IPS-NIHi7 (cell line): Measurements from ENCODE around the gene RNF214.
"Not testable (repeated sequence)": the region's sequence is repeated elsewhere in the genome, so short reads cannot be mapped to it uniquely, and the experiment has no call there.

Source experiments
- DNase-seq: peaks from one replicate; pipeline ENCODE4 v3.0.0; 2012; ENCODE audit warnings: mixed read lengths; ENCODE audit errors: extremely low spot score

RNF214 gene

DNA sequence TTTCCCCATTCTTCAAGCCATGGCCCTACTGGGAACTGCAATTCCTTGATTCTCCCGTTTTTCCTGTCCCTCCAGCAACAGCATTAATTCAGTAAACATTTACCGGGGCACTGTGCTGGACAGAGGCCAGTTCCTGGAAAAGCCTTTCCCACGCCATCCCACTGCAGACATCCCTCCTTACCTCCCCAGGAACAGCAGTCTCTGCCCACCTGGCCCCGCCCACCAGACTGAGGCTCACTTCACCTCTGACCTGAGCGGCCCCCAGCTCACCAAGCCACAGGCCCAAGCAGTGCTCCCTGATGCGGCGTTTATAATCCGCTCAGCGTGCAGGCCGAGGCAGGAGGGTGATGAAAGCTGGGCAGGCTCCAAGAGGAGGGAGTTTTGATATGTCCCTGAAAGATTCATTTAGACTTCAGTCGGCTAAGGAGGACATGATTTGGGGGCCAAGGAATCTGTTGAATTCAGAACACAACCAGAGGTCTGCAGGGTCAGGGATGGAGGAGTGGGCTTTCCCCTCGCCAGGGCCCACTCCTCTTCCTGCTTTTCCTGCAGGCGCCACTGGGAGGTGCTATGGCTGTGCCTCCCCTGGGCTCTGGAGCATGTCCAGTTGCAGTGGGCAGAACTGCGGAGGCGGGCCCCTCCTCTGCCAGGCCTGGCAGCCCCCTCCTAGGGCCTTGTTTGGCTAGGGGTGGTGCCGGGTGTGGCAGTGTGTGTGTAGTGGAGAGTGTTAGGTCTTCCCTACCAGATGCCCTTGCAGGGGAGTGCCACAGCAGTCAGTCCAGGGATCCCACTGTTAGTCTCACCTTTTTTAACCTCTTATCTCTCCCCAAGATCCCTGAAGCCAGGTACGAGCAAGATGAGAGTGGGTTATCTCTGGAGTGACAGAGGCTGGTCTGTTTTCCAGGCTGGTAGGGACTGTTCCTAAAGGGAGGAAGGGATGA lies 34.7 kb upstream of the RNF214 start:
- peak; percentile 87 for DNase-seq

DNA sequence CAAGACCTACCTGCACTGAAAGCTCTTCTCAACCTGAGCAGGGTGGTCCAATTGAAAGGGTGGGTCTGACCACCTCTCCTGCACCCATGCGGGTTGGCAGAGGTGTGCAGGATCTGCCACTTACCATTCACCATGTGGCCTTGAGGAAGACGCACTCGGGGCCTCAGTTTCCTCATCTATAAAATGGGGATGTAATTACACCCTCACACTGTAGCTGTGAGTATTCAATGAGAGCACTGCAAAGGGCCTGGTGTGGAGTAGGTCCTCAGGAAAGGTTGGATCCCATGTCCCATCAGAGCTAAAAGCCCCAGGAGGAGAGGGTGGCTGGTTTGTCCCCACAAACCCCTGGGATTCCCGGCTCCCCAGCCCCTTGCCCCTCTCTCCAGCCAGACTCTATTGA lies 33.9 kb upstream of the RNF214 start:
- no peak for DNase-seq

- DNase-seq = peak; percentile 92
Observed at GRCh38 chr11:117199053-117199915, 33.2 kb upstream of the RNF214 start, which contains the start of gene TAGLN. TAGLN (plus strand) TSS chr11:117199370; CDS start chr11:117203014, 3,644 bp downstream.

DNA sequence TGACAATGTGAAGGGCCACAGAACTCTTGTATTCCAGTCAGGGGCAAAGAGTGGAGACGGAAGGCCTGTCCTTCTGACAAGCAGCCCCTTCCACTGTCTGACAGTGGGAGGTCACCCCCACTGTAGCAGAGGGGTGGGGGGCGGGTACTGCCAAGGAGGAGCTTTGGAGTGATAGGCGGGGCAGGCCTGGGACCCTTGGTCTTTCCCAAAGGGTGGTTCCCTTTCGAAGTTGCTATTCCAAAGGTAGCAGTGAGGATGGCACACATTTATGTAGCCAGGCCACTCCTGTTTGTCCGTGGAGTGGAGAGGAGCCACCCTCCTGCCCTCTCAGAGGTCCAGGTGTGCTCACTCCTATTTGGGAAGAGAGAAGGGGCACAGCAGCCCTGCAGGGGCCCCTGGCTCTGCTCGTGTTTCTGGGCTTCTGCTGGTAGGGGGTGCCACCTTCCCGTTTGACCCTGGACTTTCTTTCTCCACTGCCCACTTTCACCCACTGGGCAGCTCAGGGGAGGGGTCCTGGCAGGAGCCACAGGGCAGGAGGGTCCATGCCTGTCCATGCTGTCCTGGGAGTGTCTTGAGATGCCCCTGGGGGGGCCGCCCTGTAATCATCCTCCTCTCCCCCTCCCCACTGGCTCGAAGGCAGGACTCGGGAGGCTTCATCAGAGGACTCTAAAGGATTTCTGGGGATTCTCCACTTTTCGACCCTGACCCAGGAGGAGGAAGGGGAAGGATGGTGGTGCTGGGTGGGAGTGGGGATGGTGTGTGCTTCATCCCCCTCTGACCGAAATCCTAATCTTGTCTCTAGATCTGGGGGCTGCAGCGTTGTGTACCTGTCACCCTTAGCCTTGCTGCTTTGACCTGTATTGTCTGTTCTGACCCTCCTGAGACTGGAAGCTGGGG lies 32.3 kb upstream of the RNF214 start:
- DNase-seq = no peak

GRCh38 chr11:117200813-117201657 lies 31.4 kb upstream of the RNF214 start:
- no peak for DNase-seq

GRCh38 chr11:117201658-117202305 lies 30.7 kb upstream of the RNF214 start:
- no peak for DNase-seq

DNA sequence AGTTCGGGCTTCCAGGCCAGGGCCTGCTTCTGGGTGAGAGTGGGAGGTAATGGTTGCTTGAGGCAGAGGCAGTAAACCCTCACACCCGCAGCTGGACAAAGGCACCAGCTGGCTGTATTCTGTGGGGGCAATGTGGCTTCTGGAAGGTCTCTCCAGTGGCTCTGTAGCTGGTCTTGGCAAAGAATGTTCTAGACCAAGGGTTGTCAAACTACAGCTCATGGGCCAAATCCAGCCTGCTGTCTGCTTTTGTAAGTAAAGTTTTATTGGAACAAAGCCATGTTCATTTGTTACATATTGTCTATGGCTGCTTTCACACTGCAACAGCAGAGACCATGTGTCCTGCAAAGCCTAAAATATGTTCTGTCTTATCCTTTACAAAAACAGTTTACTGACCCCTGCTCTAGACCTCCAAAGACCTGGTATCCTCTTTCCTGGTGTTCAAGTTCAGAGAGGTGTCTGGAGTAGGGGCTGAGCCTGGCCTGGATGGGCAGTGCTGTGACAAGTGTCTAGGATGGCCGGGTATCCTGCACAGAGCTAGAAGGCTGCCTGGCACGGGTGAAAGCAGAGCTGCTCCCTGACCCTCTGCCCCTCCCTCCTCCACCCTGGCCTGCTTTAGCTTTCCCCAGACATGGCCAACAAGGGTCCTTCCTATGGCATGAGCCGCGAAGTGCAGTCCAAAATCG lies 29.9 kb upstream of the RNF214 start:
- DNase-seq = no peak

GRCh38 chr11:117203069-117203407 lies 29.4 kb upstream of the RNF214 start:
- no peak for DNase-seq

DNA sequence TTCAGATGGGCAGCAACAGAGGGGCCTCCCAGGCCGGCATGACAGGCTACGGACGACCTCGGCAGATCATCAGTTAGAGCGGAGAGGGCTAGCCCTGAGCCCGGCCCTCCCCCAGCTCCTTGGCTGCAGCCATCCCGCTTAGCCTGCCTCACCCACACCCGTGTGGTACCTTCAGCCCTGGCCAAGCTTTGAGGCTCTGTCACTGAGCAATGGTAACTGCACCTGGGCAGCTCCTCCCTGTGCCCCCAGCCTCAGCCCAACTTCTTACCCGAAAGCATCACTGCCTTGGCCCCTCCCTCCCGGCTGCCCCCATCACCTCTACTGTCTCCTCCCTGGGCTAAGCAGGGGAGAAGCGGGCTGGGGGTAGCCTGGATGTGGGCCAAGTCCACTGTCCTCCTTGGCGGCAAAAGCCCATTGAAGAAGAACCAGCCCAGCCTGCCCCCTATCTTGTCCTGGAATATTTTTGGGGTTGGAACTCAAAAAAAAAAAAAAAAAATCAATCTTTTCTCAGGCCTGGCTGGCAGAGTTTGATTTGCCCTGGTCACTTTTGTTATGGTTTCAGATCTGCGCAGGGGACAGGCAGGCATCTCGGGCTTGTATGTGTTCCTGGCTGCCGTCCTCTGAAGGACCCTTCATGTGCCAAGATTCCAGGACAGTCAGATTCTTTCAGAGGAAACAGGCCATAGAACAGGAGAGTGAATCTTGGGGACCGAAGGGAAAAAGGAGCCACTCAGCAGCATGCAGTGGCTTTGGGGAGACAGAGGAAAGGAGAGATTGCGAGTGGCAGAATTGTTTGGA lies 28.0 kb upstream of the RNF214 start:
- DNase-seq = no peak

DNA sequence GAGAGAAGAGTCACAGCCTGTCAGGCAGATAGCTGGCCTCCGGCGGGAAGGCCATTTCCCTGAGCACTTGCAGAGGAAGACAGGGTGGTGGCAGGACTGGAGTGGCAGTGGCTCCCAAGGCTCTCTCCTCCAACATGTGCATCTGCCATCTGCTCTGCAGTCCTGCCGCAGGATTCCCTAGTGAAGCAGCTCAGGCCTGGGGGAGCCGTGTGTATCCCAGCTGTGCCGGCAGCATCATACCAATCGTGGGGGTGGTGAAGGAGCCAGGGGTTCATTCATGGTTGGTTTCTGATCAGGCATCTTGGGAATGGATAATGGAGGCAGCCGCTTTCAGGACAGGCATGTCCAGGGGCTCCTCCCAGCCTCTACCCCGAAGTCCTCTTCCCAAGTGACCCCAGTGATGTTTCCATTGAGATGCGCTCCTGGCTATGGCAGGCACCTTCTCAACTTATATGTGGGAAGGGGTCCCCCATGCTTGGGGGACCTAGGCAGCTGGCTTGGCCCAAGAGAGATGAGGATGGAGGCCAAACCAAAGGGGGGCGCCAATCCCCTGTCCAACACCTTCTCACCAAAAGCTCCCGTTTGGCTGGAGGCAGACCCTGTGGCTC lies 27.2 kb upstream of the RNF214 start:
- no peak for DNase-seq

DNA sequence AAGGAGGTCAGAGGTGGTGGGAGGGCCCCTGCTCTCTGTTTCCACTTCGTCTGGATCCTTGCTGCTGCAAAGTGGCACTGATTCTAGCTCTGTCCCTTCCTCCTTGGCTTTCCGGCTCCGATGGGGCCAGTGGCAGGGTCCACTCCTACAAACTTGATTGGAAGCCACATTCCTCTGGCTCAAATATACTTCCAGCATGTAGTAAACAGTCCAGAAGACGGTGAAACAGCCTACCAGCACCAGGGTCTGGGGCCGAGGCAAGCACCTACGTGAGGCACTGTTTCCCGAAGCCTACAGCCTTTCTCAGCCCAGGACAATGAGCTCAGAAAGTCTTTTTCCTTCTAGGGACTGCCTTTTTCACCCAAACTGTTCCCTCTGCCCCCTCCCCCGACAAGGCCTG lies 26.4 kb upstream of the RNF214 start:
- DNase-seq = not testable (repeated sequence)

DNA sequence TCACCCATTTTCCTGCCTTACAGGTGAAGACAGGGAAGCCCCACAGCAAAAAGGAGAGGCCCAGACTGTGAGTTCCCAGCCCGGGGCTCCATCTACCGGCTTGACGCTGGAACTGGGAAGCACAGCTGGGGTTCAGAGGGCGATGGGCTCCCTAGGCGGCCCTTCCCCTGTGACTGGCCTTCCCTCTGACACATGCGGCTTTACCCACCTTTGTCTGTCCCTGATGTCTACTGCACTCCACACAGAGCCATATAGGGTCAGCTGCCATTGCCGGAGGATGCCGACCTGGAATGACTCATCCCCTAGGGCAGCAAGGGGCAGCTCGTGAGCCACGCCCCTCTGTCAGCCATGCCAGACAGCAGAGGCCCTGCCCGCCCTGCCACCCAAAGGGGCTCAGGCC lies 25.6 kb upstream of the RNF214 start:
- not testable (repeated sequence) for DNase-seq

- DNase-seq = not testable (repeated sequence)
Observed at GRCh38 chr11:117207481-117207880, 25.0 kb upstream of the RNF214 start.

GRCh38 chr11:117208710-117209109 lies 23.8 kb upstream of the RNF214 start:
- DNase-seq = not testable (repeated sequence)

GRCh38 chr11:117209351-117210125 lies 22.9 kb upstream of the RNF214 start:
- DNase-seq = not testable (repeated sequence)

GRCh38 chr11:117210620-117211019 lies 21.9 kb upstream of the RNF214 start:
- DNase-seq = no peak

- DNase-seq = no peak
Observed at GRCh38 chr11:117212697-117213355, 19.6 kb upstream of the RNF214 start.
